GM04504 (cell line): ENCODE measurements around the gene HOXA13.

Source experiments
- DNase-seq: peaks from one replicate; pipeline ENCODE4 v3.0.0-alpha.2; 2012; ENCODE audit warnings: low read depth

HOXA13 gene

DNA sequence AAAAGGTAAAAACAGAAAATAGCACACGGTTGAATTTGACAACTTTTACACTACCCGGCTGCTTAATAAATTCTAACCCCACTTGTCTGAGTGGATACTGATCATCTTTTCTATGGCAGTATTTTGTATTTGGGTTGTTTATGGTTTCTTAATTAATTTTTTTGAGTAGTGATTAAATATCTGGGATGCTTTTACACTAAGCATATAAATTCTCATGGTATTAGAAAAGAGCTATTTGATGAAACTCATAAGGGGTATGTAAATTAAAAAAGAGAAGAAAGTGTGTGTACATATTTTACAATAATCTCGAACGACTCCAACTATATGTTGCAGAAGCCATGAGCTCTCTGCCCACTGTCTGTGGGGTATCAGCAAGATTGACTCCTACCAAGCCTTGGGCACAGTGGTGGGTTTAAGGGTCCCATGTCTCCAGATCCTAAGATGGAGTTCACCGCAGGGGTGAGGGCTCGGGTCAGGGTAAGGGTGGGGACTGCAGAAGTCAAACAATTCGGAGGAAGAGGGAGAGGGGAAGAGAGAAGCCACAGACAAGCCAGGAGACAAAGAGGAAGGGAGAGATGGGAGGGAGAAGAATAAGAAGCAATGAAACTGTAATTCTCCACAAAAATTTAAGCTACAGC, 7.6 kb upstream of the HOXA13 start:
- no peak for DNase-seq

DNA sequence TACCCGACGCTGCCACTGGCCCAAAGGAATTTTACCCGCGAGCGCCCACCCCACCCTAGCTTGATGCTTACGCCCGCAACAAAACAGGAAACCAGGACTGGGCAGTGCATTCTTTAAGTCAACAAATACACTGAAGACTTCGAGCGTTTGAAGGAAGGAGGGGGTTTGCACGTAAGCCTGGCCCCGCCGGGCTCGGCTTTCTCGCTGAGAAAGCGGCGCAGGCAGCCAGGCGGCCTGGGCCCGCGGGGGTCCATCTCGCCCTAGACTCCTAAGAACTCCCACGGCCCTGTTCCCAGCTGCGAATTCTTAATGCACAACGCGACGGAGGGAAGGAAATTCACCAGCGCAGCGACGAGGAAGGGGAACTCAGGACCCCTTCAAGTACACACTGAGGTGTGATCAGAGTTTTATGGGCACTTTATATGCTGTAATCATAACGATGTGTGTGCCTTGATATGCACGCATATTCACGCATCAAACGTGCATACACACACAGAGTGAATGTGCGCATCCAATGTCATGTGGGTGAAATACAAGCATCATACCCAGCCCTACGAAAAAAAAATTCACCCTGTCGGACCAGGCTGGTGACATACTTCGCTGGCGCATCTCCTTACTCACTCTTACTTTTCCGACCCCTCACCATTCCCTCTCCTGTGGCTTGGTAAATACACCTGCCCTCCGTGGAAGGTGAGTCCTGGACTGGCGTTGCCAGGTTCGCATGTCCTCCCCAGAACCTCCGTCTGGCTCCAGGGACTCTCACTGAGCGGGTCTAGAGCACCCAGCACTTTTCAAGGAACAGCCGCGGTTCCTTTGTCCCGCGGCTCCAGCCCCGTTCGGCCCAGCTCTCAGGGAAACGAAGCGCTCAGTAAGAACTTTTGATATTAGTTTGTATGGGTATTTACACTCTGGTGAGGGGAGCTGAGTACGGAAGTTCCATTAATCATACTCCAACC, 5.7 kb upstream of the HOXA13 start:
- DNase-seq = no peak

DNA sequence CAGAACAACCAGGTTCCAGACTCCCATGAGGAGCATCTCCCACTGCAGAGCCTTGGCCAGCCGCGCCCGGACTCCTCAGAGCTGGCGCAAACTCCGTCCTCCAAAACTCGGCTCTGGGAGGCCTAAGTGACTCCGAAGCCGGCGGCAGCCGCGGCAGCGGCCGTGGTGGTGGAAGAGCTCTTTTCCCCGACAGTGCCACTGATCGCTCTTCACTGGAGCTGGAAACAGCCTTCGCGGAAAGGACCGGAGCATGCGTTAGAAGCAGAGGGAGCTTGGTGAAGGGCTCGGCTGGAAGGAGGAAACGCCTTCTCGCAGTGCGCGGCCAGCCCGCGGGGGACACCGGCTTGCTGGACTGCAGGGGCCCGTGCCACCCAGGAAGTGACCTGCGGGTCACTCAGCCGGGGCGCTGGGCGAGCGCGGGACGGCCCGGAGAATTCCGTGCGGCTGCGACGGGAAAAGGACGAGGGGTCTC, 5.0 kb upstream of the HOXA13 start:
- DNase-seq = no peak

DNA sequence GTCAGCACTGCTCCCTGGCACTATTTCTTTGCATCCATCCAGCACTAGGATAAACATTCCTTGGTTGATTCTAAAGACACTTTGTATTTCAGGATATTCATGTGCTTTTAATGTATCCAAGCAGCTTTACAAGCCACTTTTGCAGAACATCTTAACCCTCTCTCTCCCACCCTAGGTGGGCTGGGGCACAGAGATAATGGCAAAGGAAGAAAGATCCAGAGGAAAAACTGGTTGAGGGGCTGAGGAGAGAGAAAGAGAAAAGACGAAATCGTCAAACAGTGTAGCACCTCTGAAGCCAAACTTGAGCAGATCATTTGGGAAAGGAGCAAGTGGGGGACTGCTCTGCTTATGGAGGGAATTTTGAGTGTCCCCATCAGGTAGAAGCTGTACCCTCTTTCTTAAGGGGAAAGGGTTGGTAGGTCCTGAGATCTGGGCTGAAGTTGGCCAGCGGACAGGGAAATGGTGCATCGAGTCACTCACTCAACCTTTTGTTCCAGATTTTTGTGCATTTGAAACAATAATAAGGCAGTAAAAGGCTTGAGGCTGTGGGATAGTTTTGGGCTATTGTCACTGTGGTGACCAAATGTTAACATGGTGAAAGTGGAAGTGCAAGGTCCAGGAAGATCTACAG, 4.2 kb upstream of the HOXA13 start:
- DNase-seq = no peak

DNA sequence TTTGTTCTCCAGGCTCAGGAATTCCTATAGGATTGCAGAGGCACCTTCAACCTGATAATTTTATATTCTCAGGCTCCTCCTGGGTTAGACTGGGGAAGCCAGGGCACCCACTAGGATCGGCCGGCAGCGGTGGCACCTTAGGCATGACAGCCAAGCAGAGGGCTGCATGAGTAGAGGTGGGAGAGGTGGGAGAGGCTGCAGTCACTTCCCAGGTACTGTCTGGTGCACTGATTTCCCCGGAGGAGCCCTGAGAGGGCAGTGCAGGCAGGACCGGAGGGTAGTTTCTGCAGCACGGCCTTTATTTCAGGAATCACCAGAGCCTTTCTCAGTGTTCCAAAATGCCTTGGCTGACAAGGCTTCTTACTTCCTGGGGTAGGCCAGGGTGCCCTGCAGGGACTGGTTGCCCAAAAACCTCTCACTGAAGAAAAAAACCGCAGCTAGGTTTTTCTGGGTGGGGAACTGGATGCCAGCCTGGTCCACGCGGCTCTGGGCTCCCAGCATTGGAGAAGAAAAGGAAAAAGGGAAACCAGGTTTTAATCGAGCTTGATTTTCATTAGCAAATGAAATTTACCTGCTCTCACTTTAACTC, 3.6 kb upstream of the HOXA13 start:
- DNase-seq = no peak

DNA sequence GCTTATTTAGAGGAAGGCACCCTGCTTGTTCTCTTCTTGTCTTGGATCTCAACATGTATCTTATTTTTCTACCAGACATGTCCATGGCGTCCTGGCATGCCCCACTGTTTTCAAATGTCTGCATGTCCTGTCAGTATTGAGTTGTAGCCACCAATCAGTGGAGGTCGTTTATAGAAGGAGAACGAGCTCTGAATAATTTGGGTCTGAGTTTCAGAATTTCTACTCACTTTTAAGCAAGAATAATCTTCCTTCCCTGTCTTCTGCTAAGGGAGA, 2.9 kb upstream of the HOXA13 start:
- no peak for DNase-seq

DNA sequence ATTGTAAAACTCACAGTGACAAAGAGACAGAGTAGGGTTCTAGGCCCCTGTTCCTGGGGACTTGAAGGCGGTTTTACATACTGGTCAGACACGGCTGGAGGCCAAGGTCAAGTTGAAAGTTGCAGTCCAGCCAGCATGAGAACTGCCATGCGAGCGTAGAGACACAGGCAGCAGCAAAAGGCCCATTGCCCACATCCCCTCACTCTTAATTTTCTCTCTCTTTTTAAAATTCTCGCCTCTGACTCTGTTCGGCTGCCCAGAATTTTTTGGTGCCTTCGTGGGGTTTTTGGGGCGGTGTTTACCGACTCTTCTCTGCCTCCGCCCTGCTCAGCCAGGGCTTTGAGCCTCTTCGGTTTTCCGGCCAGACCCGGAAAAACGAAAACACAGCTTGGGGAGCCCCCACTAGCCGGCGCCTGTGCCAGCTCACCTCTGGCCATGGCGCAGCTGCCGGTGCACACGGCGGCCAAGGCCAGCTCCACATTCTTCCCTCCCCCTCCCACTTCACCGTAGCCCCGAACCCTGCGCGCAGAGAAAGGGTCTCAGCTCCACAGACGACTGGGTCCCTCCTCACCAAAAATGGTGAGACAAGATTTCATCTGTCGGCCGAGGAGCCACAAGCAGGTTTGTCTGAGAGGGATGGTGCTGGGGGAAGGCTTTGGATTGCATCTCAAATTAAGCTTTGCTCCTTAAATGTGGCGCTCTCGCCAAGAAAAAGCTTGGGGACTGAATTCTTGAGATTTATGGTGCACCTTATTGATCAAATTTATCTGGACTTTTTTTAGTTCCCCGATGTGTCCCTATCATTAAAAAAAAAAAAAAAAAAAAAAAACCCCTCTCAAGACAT, 2.3 kb upstream of the HOXA13 start:
- no peak for DNase-seq

DNA sequence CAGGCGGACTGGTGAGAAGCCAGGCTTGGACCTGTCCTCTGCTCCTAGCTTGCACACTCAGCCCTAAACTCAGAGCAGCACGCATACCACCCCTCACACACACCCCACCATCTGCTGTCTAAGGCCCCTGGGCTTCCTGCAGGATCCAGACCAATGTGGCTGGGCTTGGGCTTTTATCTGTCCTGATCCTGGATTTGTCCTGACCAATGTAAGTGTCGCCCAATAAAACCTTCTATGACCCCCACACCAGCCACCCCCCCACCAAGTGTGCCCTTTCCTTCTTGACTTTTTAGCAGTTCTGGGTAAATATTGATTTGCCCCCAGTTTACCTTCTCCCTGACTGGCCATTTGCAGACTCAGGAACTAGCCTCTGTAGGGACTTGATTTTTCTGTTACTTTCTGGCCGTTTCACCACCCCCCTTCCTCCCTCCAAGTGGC, 1.7 kb upstream of the HOXA13 start:
- no peak for DNase-seq

DNA sequence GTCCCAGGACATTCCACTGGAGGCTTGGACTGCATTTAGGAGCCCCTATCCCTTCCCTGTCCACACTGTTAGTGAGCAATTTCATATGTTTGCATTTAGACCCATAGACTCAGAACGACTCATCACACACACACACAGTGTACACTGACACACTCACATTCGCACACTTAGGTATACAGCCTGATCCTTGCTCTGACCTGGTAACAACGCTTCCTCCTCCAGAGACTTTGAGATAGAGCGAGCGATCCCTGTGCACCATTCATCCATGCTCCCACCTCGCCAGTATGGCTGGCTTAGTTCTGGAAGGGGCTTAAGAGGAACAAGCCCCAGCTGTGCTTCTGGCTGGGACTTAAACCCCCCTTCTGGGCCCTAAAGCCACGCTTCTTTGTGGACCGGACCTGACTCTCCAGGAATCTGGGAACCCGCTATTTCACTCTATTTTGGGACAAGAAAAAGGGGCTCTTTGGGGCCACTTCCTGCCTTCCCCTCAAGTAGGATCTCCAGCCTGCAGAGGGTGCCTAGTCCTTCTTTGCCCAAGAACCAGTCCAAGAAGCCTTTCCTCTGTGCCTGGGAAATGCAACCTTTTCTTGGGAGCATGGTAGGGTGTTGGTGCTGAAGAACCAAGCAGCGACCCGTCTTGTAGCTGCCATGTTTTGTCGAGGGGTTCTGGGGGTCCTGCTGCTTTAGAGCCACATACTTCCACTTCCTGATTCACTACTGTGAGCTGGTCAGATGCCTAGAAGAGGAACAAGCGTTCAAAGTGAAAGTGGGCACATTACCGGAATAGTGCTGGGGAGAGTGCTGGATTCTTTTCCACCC, 1.1 kb upstream of the HOXA13 start:
- no peak for DNase-seq

DNA sequence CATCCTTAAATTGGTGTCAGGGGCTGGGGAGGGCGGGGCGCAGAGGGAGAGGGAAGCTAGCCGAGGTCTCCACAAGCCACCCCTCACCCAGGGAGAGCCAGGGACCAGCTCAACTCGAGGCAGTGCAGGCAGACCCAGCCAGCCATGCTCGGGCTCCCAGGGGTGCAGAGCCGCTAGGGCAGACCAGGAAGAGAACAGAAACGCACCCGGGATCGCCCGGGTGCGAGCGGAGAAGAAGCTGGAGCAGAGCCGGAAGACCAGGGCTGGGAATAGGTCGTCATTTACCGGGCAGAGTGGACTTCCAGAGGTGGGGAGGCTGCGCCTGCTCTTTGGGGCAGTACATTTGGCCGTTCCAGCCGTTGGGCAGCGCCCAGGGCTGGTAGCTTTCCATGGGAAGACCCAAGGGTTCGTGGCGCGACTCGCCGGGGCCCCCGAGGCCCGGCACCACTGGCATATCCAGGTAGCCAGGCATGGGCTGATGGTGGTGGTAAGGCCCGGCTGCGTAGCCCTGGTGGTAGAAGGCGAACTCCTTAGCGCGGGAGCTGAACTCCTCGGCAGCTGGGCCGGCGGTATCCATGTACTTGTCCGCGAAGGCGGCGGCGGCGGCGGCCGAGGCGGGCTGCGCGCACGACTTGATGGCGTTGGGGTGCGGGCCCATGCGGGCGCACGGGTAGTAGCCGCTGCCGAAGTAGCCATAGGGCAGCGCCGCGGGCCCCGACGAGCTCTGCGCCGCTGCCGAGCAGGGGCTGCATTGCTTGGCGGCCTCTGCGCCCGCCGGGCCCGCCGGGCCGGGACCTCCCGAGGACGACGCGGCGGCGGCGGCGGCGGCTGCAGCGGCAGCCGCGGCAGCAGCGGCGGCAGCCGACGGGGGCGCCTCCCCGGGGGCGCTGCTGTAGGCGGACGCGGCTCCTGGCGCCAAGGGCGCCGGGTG, 755 bp downstream of the HOXA13 start:
- no peak for DNase-seq

DNA sequence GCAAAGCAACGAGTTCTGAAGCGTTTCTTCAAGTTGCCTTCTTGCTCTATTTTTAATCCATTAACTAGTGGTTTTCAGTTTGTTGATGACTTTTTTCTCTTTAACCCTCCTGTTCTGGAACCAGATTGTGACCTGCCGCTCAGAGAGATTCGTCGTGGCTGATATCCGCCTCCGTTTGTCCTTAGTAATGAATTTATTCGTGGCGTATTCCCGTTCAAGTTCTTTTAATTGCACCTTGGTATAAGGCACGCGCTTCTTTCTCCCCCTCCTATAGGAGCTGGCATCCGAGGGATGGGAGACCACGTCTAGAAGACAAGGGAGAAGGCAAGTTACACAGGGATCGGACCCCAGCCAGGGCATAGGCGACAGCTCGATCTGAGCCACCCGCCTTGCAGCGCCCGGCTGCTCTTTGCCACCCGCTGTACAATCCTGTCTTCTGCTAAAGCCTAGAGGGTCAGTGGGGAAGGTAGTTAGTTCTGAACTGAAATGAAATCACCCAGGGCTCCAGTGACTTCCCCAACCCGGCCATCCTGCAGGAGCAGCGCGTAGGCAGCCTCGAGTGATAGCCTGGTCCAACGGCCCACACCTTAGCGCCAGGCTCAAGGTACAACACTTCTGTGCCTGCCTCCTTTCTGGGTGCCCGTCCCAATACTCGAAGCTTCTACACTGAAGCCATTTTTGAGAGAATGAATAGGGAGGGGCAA, 1.6 kb downstream of the HOXA13 start:
- no peak for DNase-seq

DNA sequence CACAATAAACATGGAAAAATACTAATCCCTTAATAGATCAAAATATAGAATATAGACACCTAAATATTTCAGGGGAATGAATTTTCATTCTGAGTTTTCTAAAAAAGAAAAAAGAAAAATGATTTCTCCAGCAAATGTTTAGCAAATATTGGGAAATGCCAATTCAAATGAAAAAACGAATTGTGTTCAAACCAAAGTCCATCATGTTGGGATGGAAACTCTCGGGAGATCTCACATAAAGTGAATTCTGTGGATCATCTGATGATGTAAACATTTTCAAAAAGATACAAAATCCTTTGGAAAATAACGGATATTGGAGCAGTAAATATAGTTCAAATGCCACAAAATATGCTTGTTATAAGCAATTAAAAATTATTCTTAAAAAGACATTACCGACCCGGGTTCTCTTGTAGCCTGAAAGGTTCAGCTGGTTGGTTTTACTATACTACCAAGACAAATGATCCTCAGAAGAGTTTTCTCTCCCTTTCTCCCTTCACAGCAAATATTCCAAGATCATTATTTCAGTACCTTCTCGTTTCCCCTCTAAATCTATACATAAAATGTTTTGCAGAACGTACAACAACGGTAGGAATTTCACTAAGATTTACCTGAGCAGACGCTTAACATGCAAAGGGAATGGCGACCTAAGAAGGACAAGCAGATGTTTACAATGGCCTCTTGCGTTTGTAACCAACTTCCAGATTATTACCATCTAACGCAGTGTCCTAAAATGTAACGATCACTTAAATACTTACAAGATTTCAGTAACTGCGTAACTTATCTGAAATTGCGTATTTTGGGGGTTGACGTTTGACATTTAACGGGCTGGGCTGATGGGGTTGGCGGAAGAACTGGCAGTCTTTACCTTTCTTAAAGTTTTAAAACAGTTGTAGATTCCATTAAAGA, 2.5 kb downstream of the HOXA13 start:
- DNase-seq = no peak

DNA sequence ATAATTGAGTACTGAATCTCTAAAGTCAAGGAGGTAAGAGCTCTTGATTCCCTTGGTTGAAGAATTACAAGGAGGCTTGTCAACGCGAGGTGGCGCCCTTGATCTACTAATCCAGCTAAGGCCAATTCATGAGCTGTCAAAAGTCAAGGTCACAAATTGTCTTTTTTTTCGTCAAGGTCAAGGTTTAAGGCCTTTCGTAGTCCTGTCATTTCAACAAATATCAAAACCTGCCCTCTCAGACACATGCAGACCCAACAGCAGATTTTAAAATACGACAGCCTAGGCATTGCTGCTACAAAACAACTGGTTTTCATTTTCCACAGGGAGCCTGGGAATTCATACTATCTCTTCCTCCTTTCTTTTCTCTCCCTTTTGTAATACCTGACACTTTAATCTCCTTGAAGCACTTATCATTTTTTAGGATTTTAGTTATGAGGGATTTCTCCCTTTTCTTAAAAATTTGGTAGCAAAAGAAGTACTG, 3.6 kb downstream of the HOXA13 start:
- DNase-seq = no peak

DNA sequence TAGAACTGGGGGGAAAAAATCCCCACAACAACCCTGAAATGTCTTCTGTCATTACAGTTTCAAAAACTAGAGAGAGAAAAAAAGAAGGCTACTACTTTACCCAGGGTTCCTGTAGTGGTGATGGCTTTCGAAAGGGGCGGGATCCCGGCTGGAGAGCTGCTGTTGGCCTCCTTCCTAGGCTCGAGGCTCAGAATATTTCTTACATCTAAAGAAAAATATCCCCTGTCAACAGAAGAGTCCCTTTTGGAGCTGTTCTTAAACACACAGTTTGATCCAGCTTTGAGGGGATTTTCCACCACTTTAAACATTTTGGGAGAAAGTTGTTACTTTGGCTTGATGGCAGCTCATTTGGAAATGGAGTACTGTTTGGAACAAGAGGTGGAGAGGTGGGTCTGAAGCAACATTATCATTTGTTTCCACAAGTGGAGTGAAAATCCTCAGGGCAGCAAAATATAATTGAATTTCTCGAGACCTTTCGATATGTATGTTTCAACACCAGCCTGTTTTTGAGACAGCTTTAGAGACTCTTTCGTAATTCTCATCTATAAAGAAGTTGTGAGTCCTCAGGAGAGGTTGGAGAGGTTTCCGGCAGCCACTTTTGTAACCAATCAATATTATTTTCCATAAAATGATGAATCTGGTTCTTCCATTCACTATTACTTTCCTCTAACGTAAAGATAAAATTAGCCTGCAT, 5.1 kb downstream of the HOXA13 start:
- no peak for DNase-seq

DNA sequence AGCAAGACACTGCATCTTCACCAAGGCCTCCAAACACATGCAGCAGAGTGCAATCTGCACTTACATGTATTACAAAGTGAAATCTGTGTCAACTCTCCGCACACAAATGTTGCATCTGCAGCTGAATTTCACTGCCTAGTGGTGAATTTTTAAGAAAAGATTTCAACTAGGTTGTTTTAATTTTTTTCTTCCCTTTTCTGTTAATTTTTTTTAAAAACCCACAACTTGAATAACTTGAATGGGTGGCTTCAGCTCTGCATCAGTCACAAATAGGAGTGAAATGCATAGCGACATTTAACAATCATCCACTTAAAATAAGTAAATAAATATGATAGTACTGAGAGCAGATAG, 5.9 kb downstream of the HOXA13 start:
- DNase-seq = no peak

DNA sequence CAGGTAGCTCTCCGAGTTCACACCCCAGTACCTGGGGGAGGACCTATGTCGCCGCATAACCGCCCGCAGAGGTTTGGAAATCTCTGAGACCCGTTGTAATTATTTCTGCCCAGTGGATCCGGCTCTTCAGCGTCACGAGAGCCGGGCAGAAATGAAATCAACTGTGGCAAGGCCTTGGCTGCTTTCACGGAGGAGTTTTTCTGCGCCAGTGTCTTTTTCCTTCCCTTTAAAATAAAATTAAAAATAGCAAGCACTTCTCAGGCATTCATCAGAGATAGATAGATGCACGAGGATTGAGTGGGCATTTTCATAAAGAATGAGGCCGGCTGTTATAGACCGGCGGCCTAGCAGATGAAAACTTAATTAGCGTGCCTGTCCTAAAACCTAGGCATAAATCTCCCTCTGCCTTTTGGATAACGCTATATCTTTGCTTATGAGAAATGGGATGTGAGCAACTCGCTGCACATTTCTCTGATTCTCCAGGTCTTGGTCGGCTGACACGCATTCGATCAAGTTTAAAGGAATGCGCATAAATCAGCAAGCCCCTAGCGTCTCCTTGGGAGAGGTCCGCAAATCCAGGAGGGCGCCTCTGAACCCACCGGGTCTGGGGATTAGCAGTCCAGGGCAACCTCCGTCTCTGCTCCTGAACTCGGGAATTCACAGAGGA, 6.4 kb downstream of the HOXA13 start:
- no peak for DNase-seq
